K562 (cell line): Measurements from ENCODE around the gene B3GALNT2.

ENCODE experiments used
- CTCF ChIP-seq, 3 experiments: IDR thresholded peaks in 2 of 3; conservative IDR thresholded peaks in 1 of 3; 2 replicates each; pipeline ENCODE4 v1.5.1; 2011 to 2012; ENCODE audit warnings: low read length in 3 of 3, mild to moderate bottlenecking in 3 of 3, control low read depth in 2 of 3, improper control_type of control experiment in 1 of 3, inconsistent platforms in 1 of 3, low read depth in 1 of 3, mixed read lengths in 1 of 3, moderate library complexity in 1 of 3; ENCODE audit not compliant: insufficient read depth in 2 of 3
- MYC ChIP-seq, 2 experiments: fragments of 250-450 bp in 1 of 2; sonication (Bioruptor Pico) in 1 of 2; IDR thresholded peaks; 2 replicates each; pipeline versions ENCODE4 v1.5.1 to v1.6.1; 2012 to 2021; ENCODE audit warnings: low read depth in 2 of 2, borderline replicate concordance in 1 of 2, improper control_type of control experiment in 1 of 2, low read length in 1 of 2, mild to moderate bottlenecking in 1 of 2, moderate library complexity in 1 of 2

GRCh38 chr1:235491644-235492043 is 12.6 kb downstream of the B3GALNT2 start:
- no peak for TF ChIP-seq MYC (IDR thresholded peaks at IDR 0.05; ENCODE audit: low read depth, low read length)
- TF ChIP-seq MYC (CRISPR knock-in tag; IDR thresholded peaks at IDR 0.05; ENCODE audit: borderline replicate concordance, low read depth) = no peak
- TF ChIP-seq CTCF (IDR thresholded peaks at IDR 0.05 in 2 of 3, conservative IDR thresholded peaks at IDR 0.05 in 1 of 3; ENCODE audit: insufficient read depth in 2 of 3, low read depth in 1 of 3, low read length in 3 of 3) = no peak
